Stomach (tissue), 4 donors: Measurements from ENCODE around the gene RNASEL.

Source experiments
- POLR2AphosphoS5 ChIP-seq, 3 donors: sonication (generic); formaldehyde crosslinking; IDR thresholded peaks; one replicate each; pipeline ENCODE4 v1.6.1; 2016; ENCODE audit warnings: antibody characterized with exemption in 3 of 3
- TF ChIP-seq, protein P1 (sequence below), 7 experiments: fragments of 450-650 bp in 4 of 7; fragments of 200-600 bp in 3 of 7; sonication (generic) in 3 of 7; IDR thresholded peaks; one replicate each; pipeline ENCODE4 v1.5.1; 2016 to 2019; ENCODE audit warnings: antibody characterized with exemption in 7 of 7, control low read depth in 2 of 7, mild to moderate bottlenecking in 1 of 7

DNA sequence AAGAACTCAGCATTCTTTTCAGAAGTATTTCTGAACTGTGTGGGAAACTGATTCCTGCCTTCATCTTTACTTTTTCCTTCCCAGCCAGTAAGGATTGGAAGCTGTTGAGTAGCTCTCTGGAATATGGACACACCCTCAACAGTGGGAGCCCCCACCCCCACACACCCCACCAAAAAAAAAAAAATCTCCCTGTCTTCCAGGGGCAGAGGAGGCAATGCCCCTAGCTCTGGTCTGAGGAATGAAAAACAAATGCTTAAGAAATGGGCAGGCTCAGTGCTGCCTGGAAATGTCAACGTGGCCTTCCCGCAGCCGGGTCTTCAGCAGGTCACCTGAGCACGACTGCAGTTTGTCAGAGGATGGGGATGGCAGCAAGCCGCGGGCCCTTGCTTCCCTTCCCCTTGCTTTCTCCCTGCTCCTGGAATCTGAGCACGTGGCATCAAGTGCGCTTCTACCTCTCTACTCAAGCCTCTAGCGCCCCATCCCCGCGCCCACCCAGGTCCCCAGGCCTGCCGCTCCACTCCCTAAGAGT lies 14.7 kb upstream of the RNASEL start:
- TF ChIP-seq, protein P1, sequence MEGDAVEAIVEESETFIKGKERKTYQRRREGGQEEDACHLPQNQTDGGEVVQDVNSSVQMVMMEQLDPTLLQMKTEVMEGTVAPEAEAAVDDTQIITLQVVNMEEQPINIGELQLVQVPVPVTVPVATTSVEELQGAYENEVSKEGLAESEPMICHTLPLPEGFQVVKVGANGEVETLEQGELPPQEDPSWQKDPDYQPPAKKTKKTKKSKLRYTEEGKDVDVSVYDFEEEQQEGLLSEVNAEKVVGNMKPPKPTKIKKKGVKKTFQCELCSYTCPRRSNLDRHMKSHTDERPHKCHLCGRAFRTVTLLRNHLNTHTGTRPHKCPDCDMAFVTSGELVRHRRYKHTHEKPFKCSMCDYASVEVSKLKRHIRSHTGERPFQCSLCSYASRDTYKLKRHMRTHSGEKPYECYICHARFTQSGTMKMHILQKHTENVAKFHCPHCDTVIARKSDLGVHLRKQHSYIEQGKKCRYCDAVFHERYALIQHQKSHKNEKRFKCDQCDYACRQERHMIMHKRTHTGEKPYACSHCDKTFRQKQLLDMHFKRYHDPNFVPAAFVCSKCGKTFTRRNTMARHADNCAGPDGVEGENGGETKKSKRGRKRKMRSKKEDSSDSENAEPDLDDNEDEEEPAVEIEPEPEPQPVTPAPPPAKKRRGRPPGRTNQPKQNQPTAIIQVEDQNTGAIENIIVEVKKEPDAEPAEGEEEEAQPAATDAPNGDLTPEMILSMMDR (IDR thresholded peaks at IDR 0.05): no peak
- TF ChIP-seq POLR2AphosphoS5 (IDR thresholded peaks at IDR 0.05): no peak
